ENCODE data around the gene FNDC3A.
A peak's percentile ranks its signal among the peaks of the same experiment; 100 is the strongest.

Gene FNDC3A

DNA sequence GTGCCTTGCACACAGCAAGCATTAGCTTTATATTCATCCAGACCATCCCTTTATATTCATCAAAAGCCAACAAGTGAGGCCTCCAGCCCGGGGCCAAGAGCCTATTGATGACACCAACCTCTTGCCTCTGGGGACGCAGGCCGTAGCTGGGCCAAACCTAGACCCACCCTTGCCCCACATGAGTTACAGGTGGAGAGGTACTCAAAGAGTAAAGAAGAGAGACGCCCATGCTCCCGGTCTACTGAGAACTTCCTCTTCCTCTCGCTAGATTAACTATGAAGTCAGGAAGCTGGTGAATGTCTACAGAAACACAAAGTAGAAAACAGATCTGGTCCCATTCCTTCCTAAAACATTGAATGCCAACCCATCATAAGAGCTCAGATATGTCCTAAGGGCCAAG, 240.6 kb downstream of the FNDC3A start:
- no peak for DNase-seq (ENCODE audit: low read depth in 2 of 2)

DNA sequence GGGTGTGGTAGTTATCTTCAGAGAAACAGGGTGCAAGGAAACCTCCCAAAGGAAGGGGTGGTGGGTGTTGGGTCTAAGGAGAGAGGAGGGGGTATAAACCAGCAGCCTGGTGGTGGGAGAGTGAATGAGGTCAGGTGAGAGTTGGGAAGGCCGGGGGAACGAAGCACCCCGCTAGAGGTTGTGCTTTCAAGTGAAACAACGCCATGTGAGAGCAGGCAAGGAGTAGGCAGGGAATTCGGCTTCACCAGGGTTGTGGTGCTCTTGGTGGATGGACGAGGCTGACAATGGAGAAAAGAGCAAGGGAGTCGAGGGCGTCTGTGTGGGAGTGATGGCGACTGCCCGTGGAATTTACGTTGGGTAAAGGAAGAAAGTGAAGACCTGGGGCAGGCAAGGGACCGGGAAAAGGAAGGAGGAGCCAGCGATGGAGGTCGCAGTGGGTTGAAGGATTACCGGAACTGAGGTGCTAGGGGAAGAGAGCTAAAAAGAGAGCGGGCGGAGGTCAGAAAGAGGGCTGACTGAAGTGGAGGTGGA, 242.3 kb downstream of the FNDC3A start:
- DNase-seq (ENCODE audit: low read depth in 2 of 2) = no peak

DNA sequence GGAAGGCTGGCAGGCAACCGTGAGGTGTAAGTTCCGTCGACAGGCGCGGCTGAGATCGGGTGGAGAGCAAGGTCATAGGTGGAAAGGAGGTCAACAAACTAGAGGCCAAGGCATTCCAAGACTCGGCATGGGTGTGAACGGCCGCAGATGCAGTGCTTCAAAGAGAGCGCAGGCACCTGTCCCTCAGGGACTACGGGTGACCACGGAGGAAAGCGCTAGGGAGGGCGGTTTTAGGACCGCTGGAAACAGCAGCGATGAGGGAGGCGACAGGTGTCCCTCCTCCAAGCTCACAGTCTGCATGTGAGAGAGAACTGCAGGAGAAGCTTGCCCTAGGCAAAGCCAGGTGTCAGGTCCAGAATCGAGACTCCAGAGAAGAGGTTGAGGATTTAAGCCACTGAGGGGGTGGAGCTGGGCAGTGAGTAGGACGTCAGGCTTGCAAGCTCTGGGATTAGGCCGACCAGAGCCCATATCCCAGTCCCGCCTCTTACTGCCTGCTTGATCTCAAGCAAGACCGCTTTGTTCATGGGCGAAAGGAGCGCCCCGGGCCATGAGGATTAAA, 242.9 kb downstream of the FNDC3A start:
- no peak for DNase-seq (ENCODE audit: low read depth in 2 of 2)

DNA sequence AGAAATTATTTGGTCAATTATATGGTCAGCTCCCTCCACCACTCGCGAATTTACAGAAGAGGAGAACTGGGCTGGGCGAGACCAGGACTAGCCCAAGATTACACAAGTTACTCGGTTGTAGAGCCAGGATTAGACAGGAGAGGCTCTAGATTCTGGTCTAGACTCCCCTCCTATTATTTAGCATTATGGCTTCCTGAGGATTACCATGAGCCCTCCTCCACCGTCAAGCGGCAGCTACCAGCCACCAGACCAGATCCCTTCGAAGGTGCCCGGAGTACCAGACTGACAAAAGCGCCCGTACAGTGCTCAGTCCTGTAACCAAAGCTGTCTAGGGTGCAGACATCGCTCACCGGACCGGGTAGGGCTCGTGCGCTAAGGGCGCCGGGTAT, 243.9 kb downstream of the FNDC3A start:
- DNase-seq (ENCODE audit: low read depth in 2 of 2) = no peak

DNA sequence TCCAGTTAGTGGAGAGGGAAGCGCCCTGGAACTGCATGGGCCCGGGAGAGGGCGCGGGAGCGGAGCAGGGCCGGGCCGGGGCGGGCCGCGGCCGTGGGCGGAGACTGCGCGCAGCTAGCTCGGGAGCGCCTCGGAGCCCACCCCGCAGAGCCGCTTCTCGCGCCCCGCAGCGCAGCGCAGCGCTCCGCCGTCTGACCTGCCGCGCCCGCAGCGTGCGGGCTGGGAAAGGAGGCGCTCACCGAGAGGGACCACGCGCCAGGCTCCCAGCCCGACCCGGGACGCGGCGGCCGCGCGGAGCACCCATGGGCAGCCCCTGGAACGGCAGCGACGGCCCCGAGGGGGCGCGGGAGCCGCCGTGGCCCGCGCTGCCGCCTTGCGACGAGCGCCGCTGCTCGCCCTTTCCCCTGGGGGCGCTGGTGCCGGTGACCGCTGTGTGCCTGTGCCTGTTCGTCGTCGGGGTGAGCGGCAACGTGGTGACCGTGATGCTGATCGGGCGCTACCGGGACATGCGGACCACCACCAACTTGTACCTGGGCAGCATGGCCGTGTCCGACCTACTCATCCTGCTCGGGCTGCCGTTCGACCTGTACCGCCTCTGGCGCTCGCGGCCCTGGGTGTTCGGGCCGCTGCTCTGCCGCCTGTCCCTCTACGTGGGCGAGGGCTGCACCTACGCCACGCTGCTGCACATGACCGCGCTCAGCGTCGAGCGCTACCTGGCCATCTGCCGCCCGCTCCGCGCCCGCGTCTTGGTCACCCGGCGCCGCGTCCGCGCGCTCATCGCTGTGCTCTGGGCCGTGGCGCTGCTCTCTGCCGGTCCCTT, 244.5 kb downstream of the FNDC3A start, which contains the start of gene MLNR:
MLNR (plus strand) TSS at position 303 of the 820 bp plus-strand sequence; CDS start at position 303, 0 bp downstream.
- DNase-seq (ENCODE audit: low read depth in 2 of 2) = no peak

DNA sequence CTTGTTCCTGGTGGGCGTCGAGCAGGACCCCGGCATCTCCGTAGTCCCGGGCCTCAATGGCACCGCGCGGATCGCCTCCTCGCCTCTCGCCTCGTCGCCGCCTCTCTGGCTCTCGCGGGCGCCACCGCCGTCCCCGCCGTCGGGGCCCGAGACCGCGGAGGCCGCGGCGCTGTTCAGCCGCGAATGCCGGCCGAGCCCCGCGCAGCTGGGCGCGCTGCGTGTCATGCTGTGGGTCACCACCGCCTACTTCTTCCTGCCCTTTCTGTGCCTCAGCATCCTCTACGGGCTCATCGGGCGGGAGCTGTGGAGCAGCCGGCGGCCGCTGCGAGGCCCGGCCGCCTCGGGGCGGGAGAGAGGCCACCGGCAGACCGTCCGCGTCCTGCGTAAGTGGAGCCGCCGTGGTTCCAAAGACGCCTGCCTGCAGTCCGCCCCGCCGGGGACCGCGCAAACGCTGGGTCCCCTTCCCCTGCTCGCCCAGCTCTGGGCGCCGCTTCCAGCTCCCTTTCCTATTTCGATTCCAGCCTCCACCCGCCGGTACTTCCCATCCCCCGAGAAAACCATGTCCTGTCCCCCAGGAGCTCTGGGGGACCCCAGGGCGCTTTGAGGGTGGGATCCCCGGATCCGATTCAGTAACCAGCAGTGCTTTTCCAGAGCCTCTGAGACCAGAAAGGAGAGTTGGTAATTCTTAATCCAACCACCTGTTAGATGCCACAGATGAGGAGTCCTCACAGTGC, 245.3 kb downstream of the FNDC3A start:
- no peak for DNase-seq (ENCODE audit: low read depth in 2 of 2)

DNA sequence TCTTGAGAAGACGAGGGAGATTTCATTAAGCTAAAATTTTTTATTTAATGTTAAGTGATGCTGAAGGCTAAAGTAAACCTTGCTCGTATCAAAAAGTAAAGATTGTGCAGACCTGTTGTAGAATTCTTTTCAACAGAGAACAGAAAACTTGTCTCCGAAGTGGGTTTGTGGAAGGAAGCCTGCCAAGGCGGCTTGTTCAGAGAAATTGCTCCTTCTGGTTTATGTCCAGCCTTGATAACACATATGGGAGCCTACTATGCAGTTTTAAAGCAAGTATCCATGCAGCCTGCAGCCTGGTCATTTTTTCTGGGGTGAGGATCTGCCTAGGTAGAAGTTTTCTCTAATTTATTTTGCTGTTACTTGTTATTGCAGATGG, 245.9 kb downstream of the FNDC3A start:
- DNase-seq (ENCODE audit: low read depth in 2 of 2) = no peak

DNA sequence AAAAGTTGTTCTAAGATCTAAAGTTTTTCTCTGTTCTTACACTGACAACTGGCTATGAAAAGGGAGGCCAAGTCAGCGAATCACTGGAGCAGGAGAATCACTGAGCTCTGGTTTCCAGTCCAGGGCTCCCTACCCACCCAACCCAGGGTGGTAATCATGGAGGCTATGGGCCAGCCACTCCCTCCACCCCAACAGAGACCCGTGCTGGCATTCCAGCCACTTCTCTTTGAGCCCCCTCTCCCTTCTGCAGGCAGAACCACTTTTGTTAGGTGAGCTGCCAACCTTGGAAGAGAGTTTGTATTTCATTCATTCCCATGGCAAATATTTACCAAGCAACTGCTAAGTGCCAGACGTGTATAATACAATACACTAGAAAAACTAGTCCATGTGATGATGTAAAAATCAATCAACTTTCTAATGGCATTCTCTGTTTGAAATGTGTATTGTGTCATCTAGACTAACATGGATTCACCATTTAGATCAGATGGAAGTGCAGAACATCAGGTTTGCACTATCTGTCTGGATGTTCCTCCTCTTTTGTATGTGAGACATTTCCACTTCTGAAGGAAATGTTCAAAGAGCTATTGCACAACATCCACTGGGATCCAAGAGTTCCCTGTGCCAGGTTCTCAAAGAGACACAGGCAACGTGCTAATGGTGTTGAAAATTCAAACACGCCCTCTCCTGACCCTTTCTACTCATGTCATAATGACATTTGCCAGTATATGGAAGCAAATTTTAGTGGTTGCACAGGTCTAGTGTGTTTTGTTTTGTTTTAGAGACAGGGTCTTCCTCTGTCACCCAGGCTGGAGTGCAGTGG, 249.7 kb downstream of the FNDC3A start:
- no peak for DNase-seq (ENCODE audit: low read depth in 2 of 2)

DNA sequence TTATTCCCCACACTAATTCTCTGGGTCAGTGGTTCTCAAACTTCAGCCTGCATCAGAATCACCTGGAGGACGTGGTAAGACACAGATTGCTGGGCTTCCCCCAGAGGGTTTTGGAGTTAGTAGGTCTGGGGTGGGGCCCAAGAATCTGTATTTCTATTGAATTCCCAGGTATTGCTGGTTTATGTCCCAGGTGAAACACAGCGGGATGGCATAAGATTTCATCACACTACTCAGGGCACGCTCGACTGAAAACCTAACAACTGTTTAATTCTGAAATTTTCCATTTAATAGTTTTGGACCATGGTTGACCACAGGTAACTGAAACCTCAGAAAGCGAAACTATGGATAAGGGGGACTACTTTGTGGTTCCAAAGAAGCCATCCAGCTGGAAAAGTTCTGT, 250.9 kb downstream of the FNDC3A start:
- no peak for DNase-seq (ENCODE audit: low read depth in 2 of 2)

DNA sequence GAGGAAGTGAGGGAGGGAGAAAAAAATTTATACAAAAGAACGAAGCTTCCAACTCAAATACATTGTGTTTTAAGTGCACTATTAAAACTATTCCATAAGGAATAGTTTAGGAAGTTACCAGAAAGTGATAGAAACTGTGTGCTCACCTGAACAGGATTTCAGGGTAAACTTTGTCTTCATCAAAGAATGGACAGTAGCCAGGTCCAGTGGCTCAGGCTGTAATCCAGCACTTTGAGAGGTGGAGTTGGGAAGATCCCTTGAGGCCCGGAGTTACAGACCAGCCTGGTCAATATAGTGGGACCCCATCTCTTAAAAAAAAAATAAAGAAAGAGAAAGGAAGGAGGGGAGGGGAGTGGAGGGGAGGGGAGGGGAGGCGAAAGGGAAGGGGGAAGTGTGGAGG, 259.0 kb downstream of the FNDC3A start:
- DNase-seq (ENCODE audit: low read depth in 2 of 2) = no peak

DNA sequence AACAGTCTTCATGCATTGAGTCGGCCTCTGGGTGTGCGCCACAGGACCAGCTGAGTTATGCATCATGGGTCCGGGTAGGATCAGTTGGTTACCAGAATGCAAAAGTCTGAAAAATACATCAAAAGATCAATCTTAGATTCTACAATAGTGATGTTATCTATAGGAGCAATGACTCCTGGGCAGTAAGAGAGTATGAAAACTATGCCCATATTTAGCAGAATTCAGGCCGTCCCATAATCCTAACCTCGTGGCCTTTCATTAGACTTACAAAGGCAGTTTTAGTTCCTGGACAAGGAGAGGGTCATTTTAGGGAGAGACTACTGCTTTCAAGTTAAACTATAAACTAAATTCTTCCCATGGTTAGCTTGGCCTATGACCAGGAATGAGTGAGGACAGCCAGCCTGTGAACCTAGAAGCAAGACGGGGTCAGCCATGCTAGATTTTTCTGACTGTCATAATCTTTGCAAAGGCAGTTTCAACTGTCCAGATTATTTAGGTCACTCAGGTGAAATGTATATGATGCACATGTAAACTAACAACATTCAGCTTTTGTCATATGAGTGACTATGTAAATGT, 260.2 kb downstream of the FNDC3A start:
- no peak for DNase-seq (ENCODE audit: low read depth in 2 of 2)

DNA sequence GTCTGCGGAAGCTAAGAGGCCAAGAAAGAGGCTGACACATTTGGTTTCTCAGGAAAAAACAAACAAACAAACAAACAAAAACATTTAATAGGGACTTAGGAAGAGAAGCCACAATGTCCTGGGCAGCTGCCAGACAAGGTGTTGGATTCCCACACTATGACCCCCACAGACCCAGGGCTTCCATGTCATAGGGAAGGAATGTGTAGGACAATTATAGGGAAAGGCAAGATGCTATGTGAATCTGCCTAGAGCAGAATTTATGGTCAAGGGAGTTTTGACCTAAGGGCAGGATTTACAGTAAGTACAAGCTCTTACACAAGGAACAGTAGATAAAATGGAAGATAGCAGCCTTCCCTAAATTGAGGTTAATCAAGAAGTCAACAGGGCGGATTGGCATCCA, 262.9 kb downstream of the FNDC3A start:
- no peak for DNase-seq (ENCODE audit: low read depth in 2 of 2)

DNA sequence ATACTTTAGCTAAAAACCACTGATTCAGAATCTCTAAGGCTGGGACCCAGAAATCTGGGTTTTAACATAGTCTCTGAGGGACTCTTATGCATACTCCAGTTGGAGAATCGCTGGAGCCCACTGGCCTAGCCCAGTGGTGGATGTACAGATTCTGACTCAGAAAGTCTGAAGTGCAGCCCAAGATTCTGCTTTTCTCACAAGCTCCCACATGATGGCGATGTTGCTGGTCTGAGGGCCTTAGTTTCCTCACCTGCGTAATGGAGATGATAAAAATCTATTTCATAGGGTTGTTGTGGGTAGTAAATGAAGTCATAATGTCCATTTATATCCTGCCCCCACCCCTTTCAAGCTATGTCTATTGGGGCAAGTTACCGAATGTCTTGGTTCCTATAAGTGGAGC, 264.3 kb downstream of the FNDC3A start:
- DNase-seq (ENCODE audit: low read depth in 2 of 2) = peak in 1 of 2 donors; percentile 6

DNA sequence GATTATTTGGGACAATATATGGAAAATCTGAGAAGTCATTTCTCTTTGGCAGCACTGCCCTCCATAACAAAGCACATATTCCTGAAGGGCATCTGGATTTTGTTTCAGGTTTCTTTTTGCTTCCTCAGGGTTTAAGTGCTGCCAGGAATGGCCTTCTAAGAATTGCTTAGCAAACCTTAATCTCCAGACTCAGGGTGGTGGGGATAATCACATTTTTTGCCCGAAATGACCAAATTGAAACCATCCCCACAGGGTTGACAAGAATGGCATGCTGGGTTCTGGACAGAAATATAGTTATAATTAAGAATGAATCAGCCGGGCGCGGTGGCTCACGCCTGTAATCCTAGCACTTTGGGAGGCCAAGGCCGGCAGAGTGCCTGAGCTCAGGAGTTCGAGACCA, 265.6 kb downstream of the FNDC3A start:
- DNase-seq (ENCODE audit: low read depth in 2 of 2) = no peak

DNA sequence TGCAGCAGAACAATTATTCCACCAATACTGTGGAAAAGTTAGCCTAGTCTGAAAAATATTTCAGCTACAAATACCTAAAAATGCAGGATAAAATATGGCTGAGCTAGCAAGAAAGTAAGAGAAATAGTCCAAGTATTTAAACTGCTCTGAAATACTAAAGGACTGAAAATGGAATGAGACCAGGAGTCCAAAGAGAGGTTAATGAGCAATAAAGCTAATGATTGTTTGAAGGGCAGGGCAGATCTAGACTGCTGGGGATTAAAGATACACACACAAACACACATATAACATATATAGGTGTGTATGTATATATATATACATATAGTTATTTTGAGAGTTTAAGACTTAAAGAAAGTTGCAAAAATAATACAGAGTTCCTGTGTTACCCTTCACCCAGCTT, 269.4 kb downstream of the FNDC3A start:
- DNase-seq (ENCODE audit: low read depth in 2 of 2) = no peak

DNA sequence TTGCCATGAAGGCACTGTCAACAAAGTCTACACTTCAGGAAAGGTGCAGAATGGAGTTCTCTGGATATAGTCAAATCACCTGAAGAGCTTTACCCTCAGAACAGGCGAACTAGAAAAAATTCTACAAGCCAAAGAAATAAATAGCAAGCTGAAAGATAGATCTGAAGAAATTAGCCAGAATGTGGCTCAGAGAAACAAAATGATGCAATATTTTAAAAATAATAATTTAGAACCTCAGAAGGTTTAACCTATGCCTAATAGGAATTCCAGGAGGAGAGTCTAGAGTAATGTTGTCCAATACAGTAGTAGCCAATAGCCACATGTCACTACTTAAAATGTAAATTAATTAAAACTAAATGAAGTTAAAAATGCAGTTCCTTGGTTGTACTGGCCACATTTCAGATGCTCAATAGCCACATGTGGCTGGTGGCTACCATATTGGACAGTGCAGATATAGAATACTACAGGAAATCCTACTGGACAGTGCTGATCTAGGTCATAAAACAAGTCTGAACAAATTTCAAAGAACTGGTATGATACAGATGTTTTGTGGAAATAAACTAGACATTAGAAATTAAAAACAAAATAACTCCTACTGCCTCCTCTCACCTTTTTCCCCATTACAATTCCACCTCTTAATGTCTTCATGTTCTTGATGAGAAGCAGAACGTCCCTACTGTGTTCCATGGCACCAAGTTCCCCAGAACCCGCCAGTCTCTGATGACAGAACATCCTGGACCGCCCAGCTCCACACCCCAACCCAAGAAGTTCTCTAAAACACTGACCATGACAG, 271.3 kb downstream of the FNDC3A start:
- DNase-seq (ENCODE audit: low read depth in 2 of 2) = no peak

DNA sequence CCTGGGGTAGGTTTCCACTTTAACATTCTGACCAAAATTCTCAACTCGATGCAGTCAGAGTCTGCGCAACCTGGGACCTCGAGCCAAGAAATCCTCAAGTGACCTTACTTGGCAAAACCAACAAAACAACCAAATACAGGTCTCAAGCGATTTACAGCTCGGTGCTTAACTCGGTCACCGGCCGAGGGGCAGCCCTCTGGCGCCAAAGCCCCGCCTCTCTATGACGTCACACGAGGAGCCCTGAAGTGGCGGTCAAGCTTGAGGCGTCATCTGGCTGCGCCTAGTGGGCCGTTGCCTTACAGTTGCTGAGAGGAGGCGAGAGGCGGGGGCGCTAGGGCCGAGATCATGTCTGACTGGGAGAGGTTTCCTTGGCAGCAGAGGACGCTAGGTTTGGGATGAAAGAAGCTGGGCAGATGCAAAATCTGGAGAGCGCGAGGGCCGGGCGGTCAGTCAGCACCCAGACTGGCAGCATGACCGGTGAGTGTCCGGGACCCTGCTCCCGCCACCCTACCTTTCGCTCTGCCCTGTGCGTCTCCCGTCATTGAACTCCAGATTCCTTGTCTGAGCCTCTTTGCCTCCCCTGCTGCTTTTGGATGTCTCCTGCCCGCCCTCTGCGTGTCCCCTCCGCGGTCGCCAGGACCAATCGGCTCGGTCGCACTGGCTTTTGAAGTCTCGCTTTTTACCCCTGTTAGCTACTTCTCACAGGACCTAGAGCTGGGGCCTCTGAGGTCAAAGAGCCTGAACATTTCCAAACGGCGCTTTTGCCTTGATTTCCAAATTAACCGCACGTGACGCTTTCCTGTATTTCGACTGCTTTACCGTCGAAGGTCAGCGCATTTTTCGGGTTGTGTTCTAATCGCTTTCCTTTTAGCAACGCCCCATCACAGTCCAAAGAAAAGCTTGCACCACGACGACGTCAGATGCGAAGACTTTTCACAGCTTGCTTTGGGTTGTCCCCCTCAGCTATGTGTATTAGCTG, 272.2 kb downstream of the FNDC3A start, which contains the start of gene CDADC1:
CDADC1 (plus strand) TSS at position 283 of the 979 bp plus-strand sequence; CDS start at position 396, 113 bp downstream.
- DNase-seq (ENCODE audit: low read depth in 2 of 2) = peak; percentile 77 to 84

DNA sequence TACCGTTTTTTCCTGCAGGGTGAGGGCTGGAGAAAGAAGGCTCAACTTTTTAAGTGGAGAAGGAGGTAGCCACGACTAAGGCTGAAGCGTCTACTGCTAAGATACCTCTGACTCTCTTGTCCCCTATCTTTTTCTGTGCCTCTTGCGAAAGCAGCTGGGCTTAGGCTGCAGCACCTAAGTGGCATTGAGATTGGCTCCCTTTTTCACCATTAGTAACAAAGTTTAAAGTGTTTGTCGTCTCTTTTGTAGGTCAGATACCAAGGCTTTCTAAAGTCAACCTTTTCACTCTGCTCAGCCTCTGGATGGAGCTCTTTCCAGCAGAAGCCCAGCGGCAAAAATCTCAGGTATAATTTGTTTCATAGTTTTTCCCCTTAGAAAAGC, 272.9 kb downstream of the FNDC3A start:
- no peak for DNase-seq (ENCODE audit: low read depth in 2 of 2)

DNA sequence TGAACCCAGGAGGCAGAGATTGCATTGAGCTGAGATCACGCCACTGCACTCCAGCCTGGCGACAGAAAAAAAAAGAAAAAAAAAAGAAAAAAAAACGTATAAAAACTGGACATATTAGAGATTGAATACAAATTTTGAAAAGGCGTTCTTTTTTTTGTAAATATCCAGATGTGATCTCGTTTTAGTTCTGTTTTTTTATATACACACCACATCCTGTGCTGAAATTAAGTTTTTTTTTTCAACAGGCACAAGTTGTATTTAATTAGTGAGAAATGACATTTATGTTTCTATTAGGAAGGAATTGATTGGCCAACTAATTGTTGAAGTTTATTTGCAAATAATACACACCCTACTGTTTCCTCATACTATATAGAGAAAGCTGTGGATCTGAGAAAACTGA, 275.6 kb downstream of the FNDC3A start:
- DNase-seq (ENCODE audit: low read depth in 2 of 2) = no peak
